GM21367 (cell line): ENCODE data around the gene SLC12A8.

Experiments
- ATAC-seq: cut with Tn5 transposase; IDR thresholded peaks from one replicate; pipeline ENCODE4 v1.9.1; 2021; ENCODE audit not compliant: unreplicated experiment

The SLC12A8 gene

GRCh38 chr3:125212509-125213363 lies at the start of gene SLC12A8:
TSS of gene SLC12A8 (minus strand) at chr3:125212748. CDS start at chr3:125211349, 1,399 bp downstream.
- ATAC-seq: no peak

GRCh38 chr3:125262161-125262560 lies 49.6 kb upstream of the SLC12A8 start:
- ATAC-seq: no peak

DNA sequence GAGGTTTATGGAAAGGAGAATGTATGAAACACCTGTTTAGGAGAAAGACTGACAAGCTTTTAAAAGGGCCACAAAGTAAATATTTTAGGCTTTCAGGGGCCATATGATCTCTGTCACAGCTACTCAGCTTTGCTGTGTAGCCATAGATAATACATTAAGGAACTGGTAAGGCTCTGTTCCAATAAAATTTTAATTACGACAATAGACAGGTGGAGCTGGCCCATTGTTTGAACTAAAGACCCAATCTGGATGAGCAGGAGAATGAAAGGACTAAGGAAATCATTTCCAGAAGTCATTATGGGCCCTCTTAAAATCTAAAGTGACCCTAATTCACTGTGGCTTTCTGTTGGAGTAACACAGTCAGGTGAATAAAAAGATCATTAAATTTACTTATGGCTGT lies 48.5 kb upstream of the SLC12A8 start:
- ATAC-seq: no peak

DNA sequence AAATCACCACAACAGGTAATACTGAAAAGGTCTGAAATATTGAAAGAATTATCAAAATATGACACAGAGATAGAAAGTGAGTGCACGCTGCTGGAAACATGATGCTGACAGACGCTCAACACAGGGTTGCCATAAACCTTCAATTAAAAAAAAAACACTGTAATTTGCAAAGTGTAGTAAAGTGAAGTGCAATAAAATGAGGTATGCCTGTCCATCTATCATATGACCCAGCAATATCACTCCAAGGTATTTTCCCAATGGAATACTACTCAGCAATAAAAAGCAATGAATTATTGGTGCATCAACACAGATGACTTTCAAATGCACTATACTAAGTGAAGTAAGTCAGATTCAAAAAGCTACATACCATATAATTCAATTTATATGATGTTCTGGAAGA lies 47.6 kb upstream of the SLC12A8 start:
- ATAC-seq: no peak

DNA sequence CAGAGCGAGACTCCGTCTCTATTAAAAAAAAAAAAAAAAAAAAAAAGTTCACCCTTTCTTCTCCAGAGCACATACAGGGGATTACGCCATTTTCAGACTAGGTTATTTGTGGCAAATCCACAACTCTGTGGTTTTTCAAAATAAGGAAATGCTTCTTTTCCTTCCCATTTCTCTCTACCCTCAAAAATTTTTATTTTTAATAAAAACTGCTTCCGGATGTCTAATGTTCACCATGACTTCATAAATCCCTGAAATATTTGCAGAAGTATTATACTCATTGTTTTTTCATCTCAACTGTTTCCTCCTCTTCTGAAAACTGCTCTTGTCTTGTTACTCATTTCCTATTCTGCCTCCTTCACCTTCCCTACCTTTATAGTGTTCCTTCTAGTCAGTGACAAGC lies 45.0 kb upstream of the SLC12A8 start:
- no peak for ATAC-seq

GRCh38 chr3:125256675-125257074 lies 44.1 kb upstream of the SLC12A8 start:
- no peak for ATAC-seq

- no peak for ATAC-seq
Measured at GRCh38 chr3:125250973-125251372, 38.4 kb upstream of the SLC12A8 start.

DNA sequence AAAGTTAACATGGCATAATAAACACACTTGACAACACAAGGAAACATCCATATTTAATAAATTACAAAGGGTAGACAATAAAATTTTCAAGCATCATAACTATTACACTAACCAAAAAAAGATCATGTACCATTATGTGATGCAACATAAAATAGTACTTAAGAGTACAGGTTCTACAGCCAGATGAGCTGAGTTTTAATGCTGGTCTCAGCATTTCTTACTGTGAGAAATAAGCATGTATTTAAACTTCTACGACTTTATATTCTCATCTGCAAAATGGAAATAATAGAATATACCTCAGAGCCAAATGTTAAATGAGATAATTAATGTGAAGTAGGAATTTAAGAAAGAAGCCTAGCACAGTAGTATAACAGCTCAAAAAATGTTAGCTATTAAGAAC lies 33.7 kb upstream of the SLC12A8 start:
- no peak for ATAC-seq

GRCh38 chr3:125245521-125245920 lies 33.0 kb upstream of the SLC12A8 start:
- no peak for ATAC-seq

GRCh38 chr3:125240496-125240895 lies 27.9 kb upstream of the SLC12A8 start:
- ATAC-seq: no peak

DNA sequence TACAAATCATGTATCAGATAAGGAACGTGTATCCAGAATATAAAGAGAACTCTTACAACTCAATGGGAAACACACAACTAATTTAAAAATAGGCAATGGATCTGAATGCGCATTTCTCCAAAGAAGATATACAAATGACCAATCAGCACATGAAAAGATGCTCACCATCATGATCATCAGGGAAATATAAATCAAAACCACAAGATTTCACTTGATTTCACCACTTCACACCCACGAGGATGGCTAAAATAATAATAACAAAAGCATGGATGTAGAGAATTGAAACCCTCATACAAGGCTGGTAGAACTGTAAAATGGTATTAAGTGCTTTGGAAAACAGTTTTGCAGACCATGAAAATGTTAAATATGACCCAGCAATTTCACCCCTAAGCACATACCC lies 26.7 kb upstream of the SLC12A8 start:
- no peak for ATAC-seq

DNA sequence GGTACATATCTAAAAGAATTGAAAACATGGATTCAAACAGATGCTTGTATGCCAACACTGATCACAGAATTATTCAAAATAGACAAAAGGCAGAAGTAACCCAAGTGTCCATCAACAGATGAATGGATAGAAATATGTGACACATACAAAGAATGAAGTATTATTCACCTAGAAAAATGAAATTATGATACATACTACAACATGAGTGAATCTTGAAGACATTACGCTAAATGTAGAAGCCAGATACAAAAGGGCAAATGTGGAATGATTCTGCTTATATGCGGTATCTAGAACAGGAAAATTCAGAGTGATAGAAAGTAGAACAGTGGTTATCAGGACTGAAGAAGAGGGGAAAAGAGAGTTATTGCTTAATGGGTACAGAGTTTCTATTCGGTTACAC lies 26.2 kb upstream of the SLC12A8 start:
- ATAC-seq: no peak

- no peak for ATAC-seq
Measured at GRCh38 chr3:125236331-125236903, 23.9 kb upstream of the SLC12A8 start.

DNA sequence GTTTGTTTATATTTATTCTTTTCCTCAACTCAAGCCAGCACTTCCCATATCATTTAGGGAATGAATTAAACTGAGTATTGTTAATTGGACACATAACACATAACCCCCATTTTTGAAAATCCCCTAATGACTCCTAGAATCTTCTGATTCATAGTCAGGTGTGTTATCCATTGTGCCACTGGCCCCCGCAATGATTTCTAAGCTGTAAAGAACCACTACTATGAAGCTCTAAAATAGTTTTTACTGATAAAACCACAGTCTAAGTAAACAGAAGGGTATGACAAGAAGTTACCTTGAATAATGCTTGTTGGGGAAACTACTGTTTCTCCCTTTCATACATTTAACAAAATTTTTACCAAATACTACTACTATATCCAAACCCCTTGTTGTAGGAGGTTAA lies 22.3 kb upstream of the SLC12A8 start:
- ATAC-seq: no peak

GRCh38 chr3:125232401-125232800 lies 19.9 kb upstream of the SLC12A8 start:
- ATAC-seq: no peak

GRCh38 chr3:125231895-125232294 lies 19.3 kb upstream of the SLC12A8 start:
- ATAC-seq: no peak

- ATAC-seq: no peak
Measured at GRCh38 chr3:125229707-125230106, 17.2 kb upstream of the SLC12A8 start.

GRCh38 chr3:125229168-125229567 lies 16.6 kb upstream of the SLC12A8 start:
- no peak for ATAC-seq

DNA sequence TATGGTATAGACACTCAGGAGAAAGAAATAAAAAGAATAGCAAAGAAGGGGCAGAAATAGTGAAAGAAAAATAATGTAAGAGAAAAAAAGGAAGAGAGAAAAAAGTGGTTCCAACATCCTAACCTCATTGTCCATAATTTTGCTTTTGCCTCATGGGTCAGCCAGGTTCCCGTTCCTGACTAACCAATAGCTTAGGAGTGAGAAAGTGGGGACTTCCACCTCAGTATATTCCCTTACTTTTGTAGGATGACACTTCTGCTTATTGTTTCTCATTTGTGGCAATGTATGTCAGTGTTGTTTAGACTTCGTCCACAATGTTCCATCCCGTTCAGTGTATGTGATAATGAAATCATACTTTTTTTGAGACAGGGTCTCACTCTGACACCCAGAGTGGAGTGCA lies 9.3 kb upstream of the SLC12A8 start:
- ATAC-seq: no peak

DNA sequence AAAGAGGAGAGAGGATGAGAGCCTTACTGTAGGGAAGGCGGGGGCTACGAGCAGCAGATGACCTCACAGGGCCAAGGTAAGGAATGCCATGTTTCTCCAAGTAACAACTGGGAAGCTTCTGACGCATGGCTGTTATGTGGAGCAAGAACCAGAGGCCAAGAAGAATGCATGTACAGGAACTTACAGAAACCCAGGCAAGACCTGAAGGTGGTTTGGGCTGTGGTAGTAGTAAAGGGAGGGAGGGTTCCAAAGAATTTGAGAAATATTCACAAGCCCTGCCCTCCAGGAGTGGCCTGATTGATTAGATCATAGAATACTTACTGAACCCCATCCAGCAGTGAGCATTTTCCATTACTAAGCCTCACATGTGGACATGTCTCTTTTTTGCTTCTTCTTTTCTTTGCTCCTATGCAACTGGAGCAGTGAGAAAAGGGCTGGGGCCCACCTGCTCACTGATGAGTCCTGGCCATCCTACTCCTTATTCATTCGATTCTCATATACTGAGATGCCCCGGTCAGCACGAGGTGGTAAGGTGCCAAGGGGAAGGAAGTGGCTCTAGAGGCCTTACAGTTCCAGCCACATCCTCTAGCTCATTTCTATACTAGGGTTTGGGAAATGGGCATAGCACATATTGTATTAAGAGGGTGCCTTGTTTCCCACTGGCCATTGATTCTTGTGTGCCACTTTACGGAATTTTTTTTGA lies 8.3 kb upstream of the SLC12A8 start:
- ATAC-seq: no peak

DNA sequence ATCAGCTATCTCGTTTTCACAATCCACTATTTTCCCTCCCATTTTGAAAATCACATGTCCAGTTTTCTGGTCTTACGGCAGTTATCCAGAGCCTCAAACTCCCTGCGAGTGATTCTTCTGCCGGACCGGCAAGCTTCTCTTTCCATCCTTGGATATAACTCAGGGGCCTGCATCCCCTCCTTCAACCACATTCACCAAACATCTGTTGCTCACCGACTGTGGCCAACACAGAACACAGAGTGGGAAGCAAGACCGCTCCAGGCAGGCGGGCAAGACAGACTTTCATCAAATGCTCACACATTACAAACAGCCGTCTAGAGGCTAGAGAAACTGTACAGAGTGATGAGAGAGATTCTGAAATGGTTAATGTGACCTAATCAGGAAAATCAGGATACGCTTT lies 7.6 kb upstream of the SLC12A8 start:
- ATAC-seq: no peak

- ATAC-seq: no peak
Measured at GRCh38 chr3:125219261-125219701, 6.7 kb upstream of the SLC12A8 start.
